Stimulated activated CD4-positive, alpha-beta T cell treated with anti-CD3 and anti-CD28 coated beads, Interleukin-1b, Interleukin-23, amount 100 ng/mL, for 24 hours (primary cell): Measurements from ENCODE around the gene PCED1A.
"Not testable (repeated sequence)": the region's sequence is repeated elsewhere in the genome, so short reads cannot be mapped to it uniquely, and the experiment has no call there.

ENCODE experiments used
- DNase-seq, 4 experiments: peaks; one replicate each; pipeline ENCODE4 v3.0.0-alpha.2; 2020; ENCODE audit warnings: low read depth in 4 of 4, low spot score in 1 of 4

Gene PCED1A

GRCh38 chr20:2829376-2829775, 11.1 kb downstream of the PCED1A start:
- no peak for DNase-seq

- no peak for DNase-seq
These were observed 13.8 kb downstream of the PCED1A start for GRCh38 chr20:2826655-2827054.

- DNase-seq, result no peak
These were observed 14.7 kb downstream of the PCED1A start for GRCh38 chr20:2825761-2826160.

GRCh38 chr20:2822073-2822472, 18.4 kb downstream of the PCED1A start:
- DNase-seq, result no peak

GRCh38 chr20:2820896-2821869, 19.3 kb downstream of the PCED1A start:
- DNase-seq, result no peak

- no peak for DNase-seq
These were observed 20.2 kb downstream of the PCED1A start for GRCh38 chr20:2820084-2820895.

GRCh38 chr20:2817891-2818595, 22.4 kb downstream of the PCED1A start:
- DNase-seq, result no peak

GRCh38 chr20:2817341-2817726, 23.1 kb downstream of the PCED1A start:
- no peak for DNase-seq

GRCh38 chr20:2816583-2817340, 23.7 kb downstream of the PCED1A start:
- no peak for DNase-seq

GRCh38 chr20:2816030-2816582, 24.3 kb downstream of the PCED1A start, which contains the start of gene TMEM239:
TMEM239 (plus strand) TSS chr20:2816364; CDS start chr20:2816555, 191 bp downstream.
- no peak for DNase-seq

- no peak for DNase-seq
These were observed 25.1 kb downstream of the PCED1A start for GRCh38 chr20:2815242-2815900.

GRCh38 chr20:2814587-2815051, 25.8 kb downstream of the PCED1A start, which contains the start of gene C20orf141:
C20orf141 (plus strand) TSS chr20:2814987; CDS start chr20:2815185, 198 bp downstream.
- DNase-seq, result no peak

- DNase-seq, result no peak
These were observed 26.4 kb downstream of the PCED1A start for GRCh38 chr20:2814076-2814475.

GRCh38 chr20:2812189-2812588, 28.3 kb downstream of the PCED1A start:
- DNase-seq, result no peak

- no peak for DNase-seq
These were observed 30.8 kb downstream of the PCED1A start for GRCh38 chr20:2809690-2810089.

- not testable (repeated sequence) for DNase-seq
These were observed 32.5 kb downstream of the PCED1A start for GRCh38 chr20:2807929-2808328.

GRCh38 chr20:2807019-2807418, 33.4 kb downstream of the PCED1A start:
- DNase-seq, result no peak

- no peak for DNase-seq
These were observed 34.1 kb downstream of the PCED1A start for GRCh38 chr20:2806351-2806701.

GRCh38 chr20:2805689-2806350, 34.6 kb downstream of the PCED1A start:
- no peak for DNase-seq
